Astrocyte (in vitro differentiated cells and primary cell): ENCODE measurements around the gene KIAA0040.

Experiments used
- EZH2 ChIP-seq: IDR thresholded peaks from 2 replicates; pipeline ENCODE4 v1.6.1; 2012; ENCODE audit warnings: mild to moderate bottlenecking, low read length, inconsistent platforms; ENCODE audit not compliant: insufficient read depth
- TF ChIP-seq, protein P1 (sequence below): IDR thresholded peaks from 2 replicates; pipeline ENCODE4 v1.5.1; 2011; ENCODE audit warnings: low read depth, mild to moderate bottlenecking, inconsistent platforms, low read length, moderate library complexity; ENCODE audit not compliant: insufficient read depth

DNA sequence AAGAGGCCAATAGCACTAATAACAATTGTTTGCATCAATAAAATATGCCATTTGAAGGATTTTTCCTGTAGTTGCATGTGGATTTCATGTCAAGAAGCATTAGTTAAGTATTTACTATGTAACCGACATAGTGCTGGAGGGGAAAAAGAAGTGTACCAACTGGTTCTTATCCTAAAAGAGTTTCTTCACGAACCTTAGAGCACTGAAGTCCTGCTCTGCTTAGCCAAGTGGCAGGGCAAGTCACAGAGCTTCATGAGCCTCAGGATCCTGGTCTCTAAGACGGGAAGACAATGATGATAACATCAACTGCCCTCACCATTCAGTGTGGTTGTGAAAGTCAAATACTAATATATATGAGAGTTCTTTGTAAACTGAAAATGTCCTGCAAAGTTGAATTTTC is 14.1 kb downstream of the KIAA0040 start:
- TF ChIP-seq, protein P1, sequence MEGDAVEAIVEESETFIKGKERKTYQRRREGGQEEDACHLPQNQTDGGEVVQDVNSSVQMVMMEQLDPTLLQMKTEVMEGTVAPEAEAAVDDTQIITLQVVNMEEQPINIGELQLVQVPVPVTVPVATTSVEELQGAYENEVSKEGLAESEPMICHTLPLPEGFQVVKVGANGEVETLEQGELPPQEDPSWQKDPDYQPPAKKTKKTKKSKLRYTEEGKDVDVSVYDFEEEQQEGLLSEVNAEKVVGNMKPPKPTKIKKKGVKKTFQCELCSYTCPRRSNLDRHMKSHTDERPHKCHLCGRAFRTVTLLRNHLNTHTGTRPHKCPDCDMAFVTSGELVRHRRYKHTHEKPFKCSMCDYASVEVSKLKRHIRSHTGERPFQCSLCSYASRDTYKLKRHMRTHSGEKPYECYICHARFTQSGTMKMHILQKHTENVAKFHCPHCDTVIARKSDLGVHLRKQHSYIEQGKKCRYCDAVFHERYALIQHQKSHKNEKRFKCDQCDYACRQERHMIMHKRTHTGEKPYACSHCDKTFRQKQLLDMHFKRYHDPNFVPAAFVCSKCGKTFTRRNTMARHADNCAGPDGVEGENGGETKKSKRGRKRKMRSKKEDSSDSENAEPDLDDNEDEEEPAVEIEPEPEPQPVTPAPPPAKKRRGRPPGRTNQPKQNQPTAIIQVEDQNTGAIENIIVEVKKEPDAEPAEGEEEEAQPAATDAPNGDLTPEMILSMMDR: no peak
- TF ChIP-seq EZH2: no peak
